Liver (tissue), 9 donors: ENCODE measurements around the gene UBR1. TPM values are rescaled to one million over a fixed set of nuclear protein-coding genes. Genes with fewer than 3 reads are reported as not detected.

ENCODE experiments used
- DNase-seq: peaks from one replicate; pipeline ENCODE4 v3.0.0-alpha.2; 2017; ENCODE audit warnings: low spot score
- H3K27ac ChIP-seq, 2 donors: one replicate each; pipeline ENCODE4 v1.7.0; 2013; ENCODE audit warnings: inconsistent platforms in 2 of 2, low read length in 2 of 2, control low read depth in 1 of 2, low read depth in 1 of 2, mild to moderate bottlenecking in 1 of 2
- H3K27me3 ChIP-seq, 4 donors: one replicate each; pipeline versions ENCODE4 v1.6.1 to v1.7.0; 2013; ENCODE audit warnings: low read length in 3 of 4, inconsistent platforms in 1 of 4, mild to moderate bottlenecking in 1 of 4, moderate library complexity in 1 of 4; ENCODE audit not compliant: control insufficient read depth in 4 of 4, insufficient read depth in 4 of 4
- H3K36me3 ChIP-seq, 4 donors: one replicate each; pipeline versions ENCODE4 v1.6.1 to v1.7.0; 2013; ENCODE audit warnings: low read length in 3 of 4, mild to moderate bottlenecking in 3 of 4, low read depth in 1 of 4, moderate library complexity in 1 of 4; ENCODE audit not compliant: control insufficient read depth in 4 of 4, insufficient read depth in 3 of 4
- H3K4me1 ChIP-seq, 4 donors: one replicate each; pipeline versions ENCODE4 v1.6.1 to v1.7.0; 2013; ENCODE audit warnings: low read length in 3 of 4, mild to moderate bottlenecking in 3 of 4, moderate library complexity in 1 of 4; ENCODE audit not compliant: control insufficient read depth in 4 of 4, insufficient read depth in 4 of 4
- H3K4me3 ChIP-seq, 3 donors: one replicate each; pipeline versions ENCODE4 v1.6.1 to v1.7.0; 2013; ENCODE audit warnings: low read length in 3 of 3, control low read depth in 1 of 3, low read depth in 1 of 3, mild to moderate bottlenecking in 1 of 3
- H3K9ac ChIP-seq, 2 donors: one replicate each; pipeline ENCODE4 v1.7.0; 2013; ENCODE audit warnings: low read length in 2 of 2, mild to moderate bottlenecking in 2 of 2, moderate library complexity in 2 of 2, control low read depth in 1 of 2, low read depth in 1 of 2
- H3K9me3 ChIP-seq, 4 donors: one replicate each; pipeline versions ENCODE4 v1.6.1 to v1.7.0; 2013; ENCODE audit warnings: low read length in 3 of 4; ENCODE audit not compliant: control insufficient read depth in 4 of 4
- ATF3 ChIP-seq: IDR thresholded peaks from 2 replicates; pipeline ENCODE4 v1.6.1; 2016; ENCODE audit warnings: antibody characterized with exemption
- CTCF ChIP-seq: fragments of 150-350 bp; IDR thresholded peaks from 2 replicates; pipeline ENCODE4 v1.5.1; 2017; ENCODE audit warnings: improper control_type of control experiment, low read depth, low read length; ENCODE audit not compliant: missing input control
- EGR1 ChIP-seq, 2 donors: IDR thresholded peaks; 2 replicates each; pipeline ENCODE4 v1.6.1; 2016 to 2018; ENCODE audit warnings: antibody characterized with exemption in 2 of 2, low read depth in 2 of 2
- FOXA1 ChIP-seq: IDR thresholded peaks from 2 replicates; pipeline ENCODE4 v1.6.1; 2016; ENCODE audit warnings: antibody characterized with exemption
- FOXA2 ChIP-seq: IDR thresholded peaks from 2 replicates; pipeline ENCODE4 v1.6.1; 2016; ENCODE audit warnings: antibody characterized with exemption
- GABPA ChIP-seq, 2 donors: IDR thresholded peaks in 1 of 2; conservative IDR thresholded peaks in 1 of 2; 2 replicates each; pipeline ENCODE4 v1.6.1; 2016; ENCODE audit warnings: antibody characterized with exemption in 2 of 2, mild to moderate bottlenecking in 1 of 2, moderate library complexity in 1 of 2
- HNF4A ChIP-seq, 2 donors: conservative IDR thresholded peaks; 2 replicates each; pipeline ENCODE4 v1.6.1; 2016; ENCODE audit warnings: antibody characterized with exemption in 2 of 2, mild to moderate bottlenecking in 2 of 2
- HNF4G ChIP-seq: IDR thresholded peaks from 2 replicates; pipeline ENCODE4 v1.6.1; 2016; ENCODE audit warnings: antibody characterized with exemption
- JUND ChIP-seq, 2 donors: IDR thresholded peaks; 2 replicates each; pipeline ENCODE4 v1.6.1; 2016; ENCODE audit warnings: antibody characterized with exemption in 2 of 2
- MAX ChIP-seq: IDR thresholded peaks from 2 replicates; pipeline ENCODE4 v1.6.1; 2016; ENCODE audit warnings: antibody characterized with exemption
- NR2F2 ChIP-seq: IDR thresholded peaks from 2 replicates; pipeline ENCODE4 v1.6.1; 2016; ENCODE audit warnings: antibody characterized with exemption
- RAD21 ChIP-seq, 2 donors: IDR thresholded peaks; 2 replicates each; pipeline ENCODE4 v1.6.1; 2016; ENCODE audit warnings: antibody characterized with exemption in 2 of 2, mild to moderate bottlenecking in 2 of 2
- REST ChIP-seq: IDR thresholded peaks from 2 replicates; pipeline ENCODE4 v1.6.1; 2016; ENCODE audit warnings: antibody characterized with exemption, mild to moderate bottlenecking
- RXRA ChIP-seq, 2 donors: IDR thresholded peaks; 2 replicates each; pipeline ENCODE4 v1.6.1; 2017 to 2018; ENCODE audit warnings: antibody characterized with exemption in 2 of 2, mild to moderate bottlenecking in 1 of 2
- SP1 ChIP-seq: IDR thresholded peaks from 2 replicates; pipeline ENCODE4 v1.6.1; 2018; ENCODE audit warnings: antibody characterized with exemption, mild to moderate bottlenecking
- TAF1 ChIP-seq: conservative IDR thresholded peaks from 2 replicates; pipeline ENCODE4 v1.6.1; 2016; ENCODE audit warnings: antibody characterized with exemption, mild to moderate bottlenecking
- YY1 ChIP-seq: IDR thresholded peaks from 2 replicates; pipeline ENCODE4 v1.6.1; 2016; ENCODE audit warnings: antibody characterized with exemption, mild to moderate bottlenecking
- ZBTB33 ChIP-seq: IDR thresholded peaks from 2 replicates; pipeline ENCODE4 v1.6.1; 2016; ENCODE audit warnings: antibody characterized with exemption
- WGBS: extraction: QIAGEN DNeasy Blood & Tissue Kit; methylation state at CpG from one replicate; pipeline ENCODE4 v1.1.7; 2013; 5-methylcytosine and 5-hydroxymethylcytosine counted together
- polyA plus RNA-seq, 2 donors: library from polyadenylated mRNA; stranded (reverse) in 1 of 2; unstranded in 1 of 2; fragments of 200-250 nt in 1 of 2; fragments of >200 nt in 1 of 2; fragmentation: Nextera tagmentation in 1 of 2; extraction: Ambion mirVana in 1 of 2; gene quantifications; one replicate each; pipeline versions ENCODE4 v1.2.1 to v1.2.3, GENCODE V29; 2013 to 2015
- total RNA-seq, 2 donors: library from RNA; depleted of rRNA; stranded (reverse); fragments of >200 nt; gene quantifications; one replicate each; pipeline ENCODE4 v1.2.3, GENCODE V29; 2014
- donor health status: healthy.
- donor health status: healthy.
- donor health status: healthy.
- donor health status: healthy.
- donor health status: healthy.

UBR1 gene
- total and polyA plus RNA-seq, 4 donors = 3.7 to 25.3 (median 10.9) TPM

GRCh38 chr15:43082509-43082908 is 23.3 kb downstream of the UBR1 start:
- no peak for DNase-seq
- 53% methylated on average over 1 of the region's 1 CpG for WGBS

GRCh38 chr15:43081283-43081682 is 24.6 kb downstream of the UBR1 start:
- Histone ChIP-seq H3K36me3 (peaks cover 2 to 5% (median 3%) of the 10 kb centered on the region in 4 donors), H3K9ac (no peak overlapping the region), H3K9me3 (no peaks in the 10 kb centered on the region), H3K4me3 (no peak overlapping the region), H3K4me1 (peaks cover 4 to 13% (median 7%) of the 10 kb centered on the region in 4 donors), H3K27me3 (no peaks in the 10 kb centered on the region), H3K27ac (no peak overlapping the region)
- TF ChIP-seq HNF4G = no peak
- TF ChIP-seq ATF3 = no peak
- TF ChIP-seq SP1 = no peak
- no peak for TF ChIP-seq CTCF
- TF ChIP-seq TAF1 = no peak
- no peak for TF ChIP-seq NR2F2
- no peak for TF ChIP-seq REST
- no peak for TF ChIP-seq FOXA1
- no peak for TF ChIP-seq YY1
- no peak for TF ChIP-seq EGR1 (IDR thresholded peaks at IDR 0.05; ENCODE audit: low read depth in 2 of 2)
- TF ChIP-seq FOXA2 = no peak
- no peak for TF ChIP-seq HNF4A (conservative IDR thresholded peaks at IDR 0.05)
- no peak for TF ChIP-seq JUND (IDR thresholded peaks at IDR 0.05)
- TF ChIP-seq RXRA (IDR thresholded peaks at IDR 0.05) = no peak
- no peak for TF ChIP-seq RAD21 (IDR thresholded peaks at IDR 0.05)
- TF ChIP-seq ZBTB33 = no peak
- no peak for TF ChIP-seq GABPA (IDR thresholded peaks at IDR 0.05 in 1 of 2, conservative IDR thresholded peaks at IDR 0.05 in 1 of 2)
- no peak for TF ChIP-seq MAX
- DNase-seq = no peak
- 94% methylated on average over 7 of the region's 7 CpGs for WGBS

More at GRCh38 chr15:43082509-43082908, 23.3 kb downstream of the UBR1 start:
- Histone ChIP-seq H3K27ac (no peak overlapping the region), H3K4me3 (no peak overlapping the region), H3K4me1 (peaks cover 4 to 15% (median 11%) of the 10 kb centered on the region in 4 donors), H3K27me3 (no peaks in the 10 kb centered on the region), H3K9ac (no peak overlapping the region), H3K36me3 (peaks cover 2 to 5% (median 3%) of the 10 kb centered on the region in 4 donors), H3K9me3 (no peaks in the 10 kb centered on the region)
- TF ChIP-seq MAX (no peak), ATF3 (no peak), SP1 (no peak)
